Kidney (tissue), 14 donors: Measurements from ENCODE around the gene SORCS3. TPM values are rescaled to one million over a fixed set of nuclear protein-coding genes. Genes with fewer than 3 reads are reported as not detected.

Source experiments
- DNase-seq, 5 donors: peaks; one replicate each; pipeline ENCODE4 v3.0.0-alpha.2; 2013 to 2020
- FAIRE-seq: peaks from 2 replicates; lab custom pipeline; 2012; peaks lifted over from hg19 to GRCh38; lab: Jason Lieb, UNC
- H3K27ac ChIP-seq, 2 donors: one replicate each; pipeline ENCODE4 v1.7.0; 2013; ENCODE audit warnings: low read depth in 2 of 2, low read length in 2 of 2, inconsistent platforms in 1 of 2
- H3K27me3 ChIP-seq: one replicate; pipeline ENCODE4 v1.7.1; 2013; ENCODE audit warnings: low read length, inconsistent platforms; ENCODE audit not compliant: control insufficient read depth, insufficient read depth
- H3K36me3 ChIP-seq, 3 donors: one replicate each; pipeline versions ENCODE4 v1.7.0 to v1.7.1; 2013; ENCODE audit warnings: low read length in 3 of 3, control low read depth in 1 of 3, inconsistent platforms in 1 of 3; ENCODE audit not compliant: insufficient read depth in 3 of 3, control insufficient read depth in 2 of 3
- H3K4me1 ChIP-seq, 3 donors: one replicate each; pipeline versions ENCODE4 v1.7.0 to v1.7.1; 2013; ENCODE audit warnings: low read length in 3 of 3, inconsistent platforms in 1 of 3, low read depth in 1 of 3; ENCODE audit not compliant: control insufficient read depth in 2 of 3, insufficient read depth in 2 of 3
- H3K4me3 ChIP-seq, 3 donors: one replicate each; pipeline versions ENCODE4 v1.7.0 to v1.8.1; 2013; ENCODE audit warnings: low read length in 3 of 3, control low read depth in 1 of 3, inconsistent platforms in 1 of 3
- H3K9ac ChIP-seq, 3 donors: one replicate each; pipeline versions ENCODE4 v1.7.0 to v1.7.1; 2013; ENCODE audit warnings: low read length in 3 of 3, control low read depth in 1 of 3, inconsistent platforms in 1 of 3
- H3K9me3 ChIP-seq, 3 donors: one replicate each; pipeline versions ENCODE4 v1.7.0 to v1.7.1; 2013; ENCODE audit warnings: low read length in 3 of 3, control low read depth in 1 of 3, inconsistent platforms in 1 of 3; ENCODE audit not compliant: control insufficient read depth in 2 of 3, insufficient read depth in 1 of 3
- intact Hi-C: fragments of 100-400 bp; cut with DNase I; formaldehyde crosslinking; loops from one replicate; pipeline ENCODE4 v1.11.1; 2022
- polyA plus RNA-seq: library from polyadenylated mRNA; stranded (reverse); fragments of 350-450 nt; fragmentation: Illumina TruSeq; extraction: RNeasy Lipid Tissue Mini Kit (QIAGEN cat#74804); gene quantifications from one replicate; pipeline ENCODE4 v1.2.3, GENCODE V29; 2014; ENCODE audit warnings: low read depth, low replicate concordance; ENCODE audit not compliant: insufficient read depth
- total RNA-seq: library from RNA; stranded (reverse); fragmentation: NEBNext Ultra II Directional; extraction: Animal tissue kit (Norgen Biotek cat#: 25700); gene quantifications from one replicate; pipeline ENCODE4 v1.2.1, GENCODE V29; 2021
- TF ChIP-seq, protein P1 (sequence below): IDR thresholded peaks from 3 replicates; pipeline ENCODE4 v1.5.1; 2012; ENCODE audit warnings: mild to moderate bottlenecking, moderate library complexity, borderline replicate concordance; ENCODE audit not compliant: insufficient read depth; ENCODE audit errors: extremely low read depth
- donor health status: control.
- donor health status: control.
- donor health status: control.
- donor health status: control.
- donor health status: control.
- donor health status: DM: yes; HTN: yes; CAD: no.
- donor health status: Normal renal cell carcinoma (clear cell type).

Gene SORCS3
- total and polyA plus RNA-seq, 2 donors from 2014 or later = 0.52 to 1.1 TPM

DNA sequence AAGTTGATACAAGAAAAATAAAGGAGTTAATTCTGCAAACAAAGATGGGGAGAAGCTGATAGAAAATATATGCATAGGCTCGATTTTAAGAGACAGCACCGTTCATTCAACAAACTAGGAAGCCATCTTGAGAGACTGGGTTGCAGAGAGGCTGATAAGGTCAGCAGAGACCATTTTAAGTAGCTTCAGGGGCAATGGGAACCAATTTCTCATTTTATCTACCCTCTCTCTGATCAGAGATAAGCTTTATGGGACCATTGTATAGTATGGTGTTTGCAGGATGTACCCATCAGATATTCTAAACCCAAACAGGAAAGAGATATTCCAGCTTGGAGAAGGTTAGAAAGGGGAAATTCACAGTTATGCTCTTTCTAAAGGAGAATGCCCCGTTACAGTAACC lies 499.5 kb downstream of the SORCS3 start:
- Histone ChIP-seq H3K27me3 (no peaks in the 10 kb centered on the region), H3K4me1 (peaks cover 0 to under 1% (median 0%) of the 10 kb centered on the region in 3 donors), H3K4me3 (no peak overlapping the region), H3K9me3 (no peaks in the 10 kb centered on the region), H3K36me3 (no peaks in the 10 kb centered on the region), H3K27ac (no peak overlapping the region), H3K9ac (no peak overlapping the region)
- no peak for DNase-seq
- TF ChIP-seq, protein P1, sequence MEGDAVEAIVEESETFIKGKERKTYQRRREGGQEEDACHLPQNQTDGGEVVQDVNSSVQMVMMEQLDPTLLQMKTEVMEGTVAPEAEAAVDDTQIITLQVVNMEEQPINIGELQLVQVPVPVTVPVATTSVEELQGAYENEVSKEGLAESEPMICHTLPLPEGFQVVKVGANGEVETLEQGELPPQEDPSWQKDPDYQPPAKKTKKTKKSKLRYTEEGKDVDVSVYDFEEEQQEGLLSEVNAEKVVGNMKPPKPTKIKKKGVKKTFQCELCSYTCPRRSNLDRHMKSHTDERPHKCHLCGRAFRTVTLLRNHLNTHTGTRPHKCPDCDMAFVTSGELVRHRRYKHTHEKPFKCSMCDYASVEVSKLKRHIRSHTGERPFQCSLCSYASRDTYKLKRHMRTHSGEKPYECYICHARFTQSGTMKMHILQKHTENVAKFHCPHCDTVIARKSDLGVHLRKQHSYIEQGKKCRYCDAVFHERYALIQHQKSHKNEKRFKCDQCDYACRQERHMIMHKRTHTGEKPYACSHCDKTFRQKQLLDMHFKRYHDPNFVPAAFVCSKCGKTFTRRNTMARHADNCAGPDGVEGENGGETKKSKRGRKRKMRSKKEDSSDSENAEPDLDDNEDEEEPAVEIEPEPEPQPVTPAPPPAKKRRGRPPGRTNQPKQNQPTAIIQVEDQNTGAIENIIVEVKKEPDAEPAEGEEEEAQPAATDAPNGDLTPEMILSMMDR = no peak
- no peak for FAIRE-seq
- intact Hi-C loops = no loop called here

GRCh38 chr10:105145711-105146110 lies 504.6 kb downstream of the SORCS3 start:
- DNase-seq = peak in 3 of 5 donors; percentile 12 to 51 (median 33)
- Histone ChIP-seq H3K4me1 (peaks cover 0 to 3% (median 0%) of the 10 kb centered on the region in 3 donors), H3K9ac (no peak overlapping the region), H3K27ac (no peak overlapping the region), H3K9me3 (no peaks in the 10 kb centered on the region), H3K27me3 (no peaks in the 10 kb centered on the region), H3K4me3 (no peak overlapping the region), H3K36me3 (no peaks in the 10 kb centered on the region)
- TF ChIP-seq, protein P1 = no peak
- FAIRE-seq = no peak
- intact Hi-C loops = no loop called here

DNA sequence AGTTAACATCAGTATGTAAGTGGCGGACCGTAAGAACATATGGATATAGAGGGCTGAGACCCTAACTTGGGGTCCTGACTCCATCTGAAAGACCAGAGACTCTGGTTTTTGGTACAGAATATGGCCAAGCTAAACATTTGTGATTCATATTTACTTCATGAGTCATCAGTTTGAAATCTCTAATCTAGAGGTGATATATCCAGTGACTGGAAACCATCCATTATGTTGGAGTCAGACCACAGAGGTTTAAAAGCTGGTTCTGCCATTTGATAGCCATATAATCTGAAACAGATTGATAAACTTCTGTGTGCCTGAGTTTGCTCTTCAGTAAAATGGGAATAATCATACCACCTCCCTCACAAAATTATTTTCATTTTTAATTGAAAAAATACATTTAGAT lies 505.3 kb downstream of the SORCS3 start:
- intact Hi-C loops = no loop called here

More for the DNA sequence above, 505.3 kb downstream of the SORCS3 start:
- no peak overlapping the region for H3K27ac ChIP-seq
- no peak for DNase-seq
- H3K9ac ChIP-seq = no peak overlapping the region
- no peak for FAIRE-seq
- no peak overlapping the region for H3K4me3 ChIP-seq
- H3K27me3 ChIP-seq = no peaks in the 10 kb centered on the region
- no peaks in the 10 kb centered on the region for H3K36me3 ChIP-seq
- no peaks in the 10 kb centered on the region for H3K9me3 ChIP-seq
- peaks cover 0 to 3% (median 0%) of the 10 kb centered on the region in 3 donors for H3K4me1 ChIP-seq
- TF ChIP-seq, protein P1 = no peak
